Esophagus (tissue), 2 donors: ENCODE measurements around the gene CCDC88C. TPM values are rescaled to one million over a fixed set of nuclear protein-coding genes. Genes with fewer than 3 reads are reported as not detected.

Source experiments
- H3K27ac ChIP-seq, 2 donors: one replicate each; pipeline ENCODE4 v1.5.1; 2013; ENCODE audit warnings: low read depth in 2 of 2, mild to moderate bottlenecking in 2 of 2, inconsistent platforms in 1 of 2, low read length in 1 of 2, moderate library complexity in 1 of 2
- H3K27me3 ChIP-seq, 2 donors: one replicate each; pipeline ENCODE4 v1.6.1; 2013; ENCODE audit warnings: low read length in 2 of 2, control low read depth in 1 of 2, mild to moderate bottlenecking in 1 of 2; ENCODE audit not compliant: insufficient read depth in 2 of 2, control insufficient read depth in 1 of 2
- H3K36me3 ChIP-seq, 2 donors: one replicate each; pipeline ENCODE4 v1.6.1; 2013; ENCODE audit warnings: low read length in 1 of 2; ENCODE audit not compliant: control insufficient read depth in 2 of 2, insufficient read depth in 2 of 2
- H3K4me1 ChIP-seq, 2 donors: one replicate each; pipeline ENCODE4 v1.6.1; 2013; ENCODE audit warnings: low read length in 1 of 2; ENCODE audit not compliant: control insufficient read depth in 2 of 2, insufficient read depth in 2 of 2
- H3K4me3 ChIP-seq, 2 donors: one replicate each; pipeline ENCODE4 v1.5.1; 2013; ENCODE audit warnings: low read length in 2 of 2, mild to moderate bottlenecking in 2 of 2, low read depth in 1 of 2, moderate library complexity in 1 of 2
- H3K9me3 ChIP-seq, 2 donors: one replicate each; pipeline ENCODE4 v1.6.1; 2013; ENCODE audit warnings: mild to moderate bottlenecking in 2 of 2, low read depth in 1 of 2, low read length in 1 of 2, moderate library complexity in 1 of 2; ENCODE audit not compliant: control insufficient read depth in 2 of 2, insufficient read depth in 1 of 2
- WGBS, 2 donors: extraction: QIAGEN DNeasy Blood & Tissue Kit; methylation state at CpG; one replicate each; pipeline ENCODE4 v1.1.7; 2013; 5-methylcytosine and 5-hydroxymethylcytosine counted together
- polyA plus RNA-seq, 2 donors: library from polyadenylated mRNA; stranded (reverse); fragments of 200-250 nt; gene quantifications; one replicate each; pipeline ENCODE4 v1.2.3, GENCODE V29; 2013
- donor health status: healthy with polysubstance abuse.
- donor health status: Bipolar disorder and iron deficiency.

Gene CCDC88C
- polyA plus RNA-seq, 2 donors: 11.0 to 18.5 TPM

DNA sequence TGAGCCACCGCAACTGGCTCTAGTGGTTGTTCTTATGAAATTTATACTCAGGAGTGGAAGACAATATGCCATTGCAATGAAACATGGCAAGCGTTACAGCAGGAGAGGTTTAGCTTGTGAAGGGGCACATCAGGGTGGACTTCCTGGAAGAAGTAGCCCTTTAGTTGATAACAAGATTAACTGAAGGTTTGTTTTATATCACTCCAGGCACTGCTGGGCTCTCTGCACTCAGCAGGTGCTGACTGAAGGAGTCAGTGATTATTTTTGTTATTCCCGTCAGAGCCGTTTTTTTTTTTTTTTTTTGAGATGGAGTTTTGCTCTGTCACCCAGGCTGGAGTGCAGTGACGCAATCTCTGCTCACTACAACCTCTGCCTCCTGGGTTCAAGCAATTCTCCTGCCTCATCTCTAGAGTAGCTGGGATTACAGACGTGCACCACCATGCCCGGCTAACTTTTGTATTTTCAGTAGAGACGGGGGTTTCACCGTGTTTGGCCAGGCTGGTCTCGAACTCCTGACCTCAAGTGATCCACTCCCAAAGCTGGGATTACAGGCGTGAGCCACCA, 155.6 kb downstream of the CCDC88C start:
- Histone ChIP-seq H3K36me3 (no peaks in the 10 kb centered on the region), H3K4me1 (peaks cover 5 to 16% of the 10 kb centered on the region in 2 donors), H3K9me3 (no peaks in the 10 kb centered on the region), H3K27me3 (no peaks in the 10 kb centered on the region), H3K4me3 (no peak overlapping the region), H3K27ac (no peak overlapping the region)
- WGBS, 2 donors: 73% methylated on average over 11 of the region's 11 CpGs

DNA sequence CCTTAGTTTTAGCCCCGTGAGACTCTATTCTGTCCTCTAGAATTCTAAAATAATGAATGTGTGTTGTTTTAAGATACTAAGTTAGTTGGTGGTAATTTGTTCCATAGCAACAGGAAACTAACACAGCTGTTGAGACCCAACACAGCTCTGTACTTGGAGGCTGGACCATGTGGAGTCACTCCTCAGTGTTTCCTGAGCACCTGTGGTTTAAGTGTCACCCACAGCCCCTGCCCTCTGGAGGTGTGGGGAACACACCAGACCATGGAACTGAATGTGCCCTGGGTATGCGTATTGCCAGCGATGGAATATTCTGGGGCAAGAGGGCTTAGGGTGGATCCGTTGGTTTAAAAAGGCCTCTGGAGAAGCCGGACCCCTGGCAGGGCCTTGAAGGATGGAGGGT, 156.5 kb downstream of the CCDC88C start:
- Histone ChIP-seq H3K4me1 (peaks cover 5 to 16% of the 10 kb centered on the region in 2 donors), H3K27ac (no peak overlapping the region), H3K9me3 (no peaks in the 10 kb centered on the region), H3K4me3 (no peak overlapping the region), H3K27me3 (no peaks in the 10 kb centered on the region), H3K36me3 (no peaks in the 10 kb centered on the region)
- WGBS, 2 donors: 88 to 95% methylated on average over 5 of the region's 5 CpGs

- H3K4me3 ChIP-seq: no peak overlapping the region
- 90 to 91% methylated on average over 3 of the region's 3 CpGs for WGBS, 2 donors
- no peaks in the 10 kb centered on the region for H3K27me3 ChIP-seq
- no peaks in the 10 kb centered on the region for H3K36me3 ChIP-seq
- peaks cover 2 to 9% of the 10 kb centered on the region in 2 donors for H3K4me1 ChIP-seq
- H3K27ac ChIP-seq: peak overlapping the region; percentile 53 to 84
- H3K9me3 ChIP-seq: no peaks in the 10 kb centered on the region
These were observed 158.7 kb downstream of the CCDC88C start for GRCh38 chr14:91258876-91259275.

DNA sequence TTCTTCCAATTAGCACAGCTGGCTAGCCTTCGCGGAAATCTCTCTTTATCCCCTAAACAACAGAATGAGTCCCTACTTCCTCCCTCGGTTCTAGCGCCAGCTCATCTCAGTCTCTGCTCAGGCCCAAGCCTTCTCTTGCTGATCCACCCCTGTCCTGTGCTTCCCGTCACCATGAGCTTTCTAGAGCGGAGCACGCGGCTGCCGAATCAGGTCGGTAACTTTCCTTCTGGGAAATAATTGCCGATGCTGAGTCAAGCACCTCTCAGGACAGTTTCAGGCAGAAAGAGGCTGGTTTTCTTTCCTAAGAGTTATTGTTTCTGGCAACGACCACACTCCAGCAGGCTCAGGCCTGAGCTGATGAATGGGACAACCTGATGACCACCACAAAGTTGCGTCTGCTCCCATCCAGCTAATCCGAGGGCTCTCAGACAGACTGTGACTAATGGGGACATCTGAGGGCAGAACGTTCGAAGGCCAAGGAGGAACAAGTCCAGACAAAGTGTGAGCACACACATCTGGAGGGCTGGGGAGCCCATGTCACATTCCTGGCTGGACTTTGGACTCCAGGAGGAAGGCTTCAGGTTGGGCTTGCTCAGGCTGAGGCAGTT, 159.5 kb downstream of the CCDC88C start:
- peaks cover under 1 to 13% of the 10 kb centered on the region in 2 donors for H3K4me1 ChIP-seq
- no peaks in the 10 kb centered on the region for H3K27me3 ChIP-seq
- H3K9me3 ChIP-seq: no peaks in the 10 kb centered on the region
- H3K27ac ChIP-seq: peak overlapping the region; percentile 53 to 84
- H3K36me3 ChIP-seq: no peaks in the 10 kb centered on the region
- no peak overlapping the region for H3K4me3 ChIP-seq
- 29 to 48% methylated on average over 16 of the region's 16 CpGs for WGBS, 2 donors

GRCh38 chr14:91257328-91258010, 160.2 kb downstream of the CCDC88C start:
- Histone ChIP-seq H3K4me3 (no peak overlapping the region), H3K9me3 (no peaks in the 10 kb centered on the region), H3K27me3 (no peaks in the 10 kb centered on the region), H3K4me1 (peaks cover 5 to 16% of the 10 kb centered on the region in 2 donors), H3K36me3 (no peaks in the 10 kb centered on the region), H3K27ac (peak overlapping the region; percentile 53 to 84)
- 42 to 50% methylated on average over 8 of the region's 8 CpGs for WGBS, 2 donors

DNA sequence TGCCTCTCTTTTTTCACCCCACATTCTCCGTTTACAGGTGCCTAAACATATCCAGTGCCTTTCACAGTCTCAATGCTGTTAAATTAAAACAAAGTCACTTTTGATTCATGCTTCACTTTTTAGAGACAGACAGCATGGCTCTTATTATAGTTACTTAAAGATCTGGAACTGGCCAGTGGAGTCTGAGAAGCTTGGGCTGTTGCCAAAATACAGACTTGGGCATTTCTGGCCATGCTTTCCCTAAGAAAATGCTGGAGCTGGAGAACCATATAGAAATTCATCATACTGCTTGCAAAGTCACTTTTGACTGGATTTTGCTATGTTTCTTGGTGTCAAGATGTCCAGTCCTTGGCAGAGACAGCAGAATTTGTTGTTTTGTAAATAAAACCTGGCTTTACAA, 161.0 kb downstream of the CCDC88C start:
- H3K9me3 ChIP-seq: no peaks in the 10 kb centered on the region
- H3K36me3 ChIP-seq: no peaks in the 10 kb centered on the region
- no peak overlapping the region for H3K4me3 ChIP-seq
- no peak overlapping the region for H3K27ac ChIP-seq
- no peaks in the 10 kb centered on the region for H3K27me3 ChIP-seq
- H3K4me1 ChIP-seq: peaks cover 5 to 18% of the 10 kb centered on the region in 2 donors
- WGBS, 2 donors: 65 to 74% methylated on average over 1 of the region's 1 CpG

DNA sequence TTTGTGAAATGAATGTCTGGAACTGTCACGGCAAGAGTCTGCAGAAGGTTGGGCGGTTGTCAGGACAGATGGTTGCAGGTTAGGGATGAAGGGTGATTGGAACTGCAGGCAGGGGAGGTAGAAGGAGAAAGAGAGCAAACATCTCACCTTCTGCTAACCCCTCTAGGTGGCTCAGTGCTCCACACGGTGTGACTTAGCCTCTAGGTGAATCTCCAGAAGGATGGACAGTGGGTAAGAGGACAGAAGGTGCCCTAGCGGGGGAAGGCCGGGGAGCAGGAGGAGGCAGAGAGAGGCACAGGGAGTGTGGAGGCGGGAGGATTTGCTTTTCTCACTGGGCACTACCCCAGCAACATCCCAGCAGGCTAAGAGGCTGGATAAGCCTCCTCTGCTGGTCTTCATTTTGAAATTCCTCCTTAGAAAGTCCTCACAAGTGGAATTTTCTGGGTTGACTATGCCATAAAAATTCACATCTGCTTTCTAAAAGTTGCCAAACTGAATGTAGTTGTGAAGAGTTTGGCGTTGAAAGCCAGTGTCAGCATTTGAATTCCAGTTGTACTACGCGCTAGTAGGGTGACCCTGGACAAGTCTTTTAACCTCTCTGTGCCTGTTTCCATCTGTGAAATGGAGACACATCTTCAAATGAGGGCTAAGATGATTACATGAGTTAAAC, 162.5 kb downstream of the CCDC88C start:
- Histone ChIP-seq H3K4me3 (no peak overlapping the region), H3K27ac (no peak overlapping the region), H3K36me3 (no peaks in the 10 kb centered on the region), H3K4me1 (peaks cover 5 to 18% of the 10 kb centered on the region in 2 donors), H3K9me3 (no peaks in the 10 kb centered on the region), H3K27me3 (no peaks in the 10 kb centered on the region)
- WGBS, 2 donors: 80 to 85% methylated on average over 9 of the region's 9 CpGs

- H3K4me3 ChIP-seq: no peak overlapping the region
- no peaks in the 10 kb centered on the region for H3K36me3 ChIP-seq
- peaks cover 5 to 18% of the 10 kb centered on the region in 2 donors for H3K4me1 ChIP-seq
- WGBS, 2 donors: 71 to 73% methylated on average over 3 of the region's 3 CpGs
- H3K27me3 ChIP-seq: no peaks in the 10 kb centered on the region
- H3K27ac ChIP-seq: peak overlapping the region in 1 of 2 donors; percentile 34
- H3K9me3 ChIP-seq: no peaks in the 10 kb centered on the region
These were observed 163.2 kb downstream of the CCDC88C start for GRCh38 chr14:91254461-91254860.

DNA sequence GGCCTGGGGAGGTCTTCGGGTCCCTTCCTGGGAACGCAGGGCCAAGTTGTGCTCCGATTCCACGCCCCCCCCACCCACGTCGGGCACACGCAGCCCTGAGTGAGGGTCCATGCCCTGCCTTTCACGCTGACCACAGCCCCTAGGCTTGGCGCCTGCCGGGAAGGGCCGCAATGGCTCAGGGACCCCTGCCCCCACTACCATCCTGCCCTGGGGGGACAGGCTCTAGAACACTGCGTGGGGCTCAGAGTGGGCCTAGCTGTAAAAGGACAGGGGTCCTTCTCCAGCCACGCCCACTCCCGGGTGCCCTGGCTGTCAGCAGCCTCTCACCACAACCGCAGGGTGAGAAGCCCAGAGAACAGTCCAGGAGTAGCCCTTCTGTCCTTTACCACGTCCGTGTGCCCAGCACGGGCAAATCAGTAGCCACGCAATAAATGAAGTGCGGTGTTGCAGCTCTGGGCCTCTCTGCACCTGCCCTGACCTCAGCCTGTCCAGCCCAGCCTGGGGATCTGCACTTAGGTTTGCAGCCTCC, 163.8 kb downstream of the CCDC88C start:
- Histone ChIP-seq H3K27me3 (no peaks in the 10 kb centered on the region), H3K9me3 (no peaks in the 10 kb centered on the region), H3K27ac (peak overlapping the region; percentile 34 to 37), H3K4me3 (peak overlapping the region; percentile 55 to 79), H3K36me3 (no peaks in the 10 kb centered on the region), H3K4me1 (peaks cover 5 to 18% of the 10 kb centered on the region in 2 donors)
- 34 to 39% methylated on average over 20 of the region's 20 CpGs for WGBS, 2 donors
